HK-2 (cell line): ENCODE measurements around the gene LMO1.

Source experiments
- DNase-seq: peaks from one replicate; pipeline ENCODE4 v3.0.0-alpha.2; 2018; ENCODE audit not compliant: unreplicated experiment

Gene LMO1

GRCh38 chr11:8205566-8205965, 58.1 kb downstream of the LMO1 start:
- DNase-seq, result no peak

DNA sequence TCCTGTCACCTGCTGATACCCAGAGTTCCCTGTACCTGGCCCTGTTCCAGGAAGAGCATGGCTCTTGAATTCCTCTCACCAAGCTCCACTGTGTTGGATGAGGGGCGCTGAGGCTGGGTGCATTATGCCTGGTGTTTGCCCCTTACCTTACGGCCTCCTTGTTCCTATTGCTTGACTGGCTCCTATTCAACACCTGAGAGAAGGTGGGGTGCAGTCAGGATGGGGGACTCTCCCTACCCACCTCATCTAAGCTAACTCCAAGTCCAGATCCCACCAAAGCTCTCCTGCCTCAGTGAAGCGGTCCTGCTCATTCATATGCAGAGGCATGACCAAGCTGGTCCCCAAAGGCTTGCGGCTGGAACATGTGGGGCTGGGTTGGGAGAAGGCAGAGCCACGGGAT, 59.1 kb downstream of the LMO1 start:
- DNase-seq, result no peak

DNA sequence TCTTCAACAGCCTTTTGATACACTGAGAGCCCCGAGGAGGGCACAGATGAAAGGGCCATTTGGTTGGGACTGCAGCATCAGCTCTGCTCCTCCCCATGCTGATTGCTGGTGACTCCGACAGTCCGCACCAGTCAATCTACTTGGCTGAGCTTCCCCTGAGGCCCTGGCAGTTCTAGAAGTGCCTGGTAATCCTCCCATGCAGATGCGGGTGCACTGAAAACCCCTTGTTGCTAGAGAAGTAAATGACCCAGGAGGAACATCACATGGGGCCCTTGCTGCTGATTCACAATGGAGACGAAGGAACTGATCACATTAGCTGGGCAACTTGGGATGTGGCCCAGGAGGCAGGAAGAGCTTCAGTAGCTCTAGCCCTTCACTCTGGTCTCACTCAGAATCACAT, 59.7 kb downstream of the LMO1 start:
- no peak for DNase-seq

GRCh38 chr11:8203414-8203715, 60.3 kb downstream of the LMO1 start:
- DNase-seq, result no peak

- no peak for DNase-seq
These were observed 60.9 kb downstream of the LMO1 start for GRCh38 chr11:8202516-8203413.

DNA sequence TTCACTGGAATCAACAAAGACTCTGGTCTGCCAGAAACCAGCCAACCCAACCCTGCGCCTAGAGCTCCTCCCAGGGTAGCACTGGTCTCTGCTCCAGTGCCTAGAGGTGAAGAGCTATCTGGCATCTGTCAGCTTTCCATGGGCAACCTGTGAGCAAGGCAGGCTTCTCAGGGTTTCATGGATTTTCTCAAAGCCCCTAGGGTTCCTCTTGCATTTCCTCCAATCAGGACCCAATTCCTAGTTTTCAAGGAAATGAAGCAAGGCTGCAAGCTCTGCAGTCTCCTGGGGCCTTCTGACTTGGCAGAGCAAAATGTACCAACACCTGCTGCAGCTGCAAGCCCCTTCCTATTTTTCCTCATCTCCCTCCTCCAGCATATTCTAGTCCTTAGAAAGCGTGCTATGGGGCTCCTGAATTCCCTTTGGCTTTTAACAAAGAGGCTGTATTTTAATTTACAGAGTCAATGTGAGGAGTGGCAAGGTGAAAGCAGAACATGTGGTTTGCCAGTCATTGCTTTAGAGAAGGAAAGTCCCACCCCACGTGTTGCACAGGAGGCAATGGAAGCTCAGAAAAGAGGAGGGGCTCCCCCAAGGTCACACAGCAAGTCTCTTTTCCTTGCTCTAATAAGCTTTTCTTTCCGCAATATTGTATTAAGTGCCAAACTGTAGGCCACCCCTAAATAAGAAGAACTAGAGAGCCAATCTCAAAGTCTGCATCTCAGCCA, 61.9 kb downstream of the LMO1 start:
- DNase-seq, result no peak

DNA sequence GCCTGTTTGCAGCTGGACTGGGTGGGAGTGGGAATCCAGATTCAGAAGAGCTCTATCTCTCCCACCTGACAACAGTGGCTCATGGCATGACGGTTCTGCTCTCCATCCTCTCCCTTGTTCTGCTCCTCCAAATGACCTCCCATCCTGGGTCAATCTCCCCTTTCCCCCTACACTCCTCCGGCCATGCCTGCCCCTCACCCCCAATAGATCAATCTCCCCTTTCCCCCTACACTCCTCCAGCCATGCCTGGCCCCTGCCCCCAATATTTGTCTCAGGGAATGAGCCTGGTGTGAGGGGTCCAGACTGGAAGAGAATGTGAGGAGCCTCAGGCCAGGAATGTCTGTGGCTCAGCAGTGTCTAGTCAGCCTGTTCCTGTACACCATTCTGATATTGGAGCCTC, 64.0 kb downstream of the LMO1 start:
- DNase-seq, result no peak

DNA sequence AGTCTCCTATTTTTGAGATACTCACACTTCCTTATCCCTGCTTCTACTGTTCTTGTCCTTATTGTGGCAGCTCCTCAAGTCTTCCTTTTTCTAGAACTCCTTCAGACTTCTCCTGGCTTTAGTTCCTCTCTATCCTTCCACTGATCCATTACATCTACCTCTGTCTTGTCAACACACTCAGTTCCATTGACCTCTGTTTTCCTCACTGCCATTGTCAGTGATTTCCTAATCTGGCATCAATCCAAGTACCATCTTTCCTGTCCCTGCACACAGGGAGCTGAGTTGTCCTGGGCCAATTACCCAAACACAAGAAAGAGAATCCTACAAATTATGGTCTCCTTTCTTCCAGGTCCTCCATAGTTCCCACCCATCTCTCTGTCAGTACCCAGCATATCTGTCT, 66.9 kb downstream of the LMO1 start:
- DNase-seq, result no peak

DNA sequence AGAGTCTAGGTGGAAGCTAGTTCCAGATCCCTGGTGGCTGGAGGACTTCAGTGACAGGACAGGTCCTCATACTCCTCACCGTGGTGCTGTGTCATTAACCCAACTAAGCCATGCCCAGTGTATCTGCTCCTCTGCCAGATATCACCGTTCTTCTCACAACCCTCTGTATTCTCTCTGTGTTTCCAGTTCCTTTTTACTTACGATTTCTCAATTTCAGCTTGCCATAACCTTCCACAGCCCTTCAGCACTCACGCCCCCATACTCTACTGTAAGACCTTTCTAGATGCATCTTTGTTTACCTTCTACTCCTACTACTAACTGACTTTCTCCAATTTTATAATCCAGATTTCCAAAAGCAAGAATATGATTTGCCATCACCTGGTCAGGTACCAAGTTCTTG, 68.7 kb downstream of the LMO1 start:
- DNase-seq, result no peak

DNA sequence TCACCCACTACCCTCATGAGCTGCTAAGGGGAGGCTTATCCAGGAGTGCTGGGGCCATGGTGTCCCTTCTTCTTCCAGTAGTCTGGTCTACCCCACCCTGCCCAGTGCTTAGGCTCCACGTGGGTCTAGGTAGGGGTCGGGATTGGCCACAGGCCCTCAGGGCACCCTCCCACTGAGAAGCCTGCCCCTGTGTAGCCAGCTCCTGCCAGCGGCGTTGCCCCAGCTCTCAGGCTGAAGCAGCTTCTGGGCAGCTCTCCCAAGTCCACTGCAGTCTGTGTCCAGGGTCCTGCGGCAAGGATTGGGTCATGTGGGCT, 70.8 kb downstream of the LMO1 start:
- no peak for DNase-seq

GRCh38 chr11:8192016-8192895, 71.4 kb downstream of the LMO1 start:
- peak; percentile 35 for DNase-seq

DNA sequence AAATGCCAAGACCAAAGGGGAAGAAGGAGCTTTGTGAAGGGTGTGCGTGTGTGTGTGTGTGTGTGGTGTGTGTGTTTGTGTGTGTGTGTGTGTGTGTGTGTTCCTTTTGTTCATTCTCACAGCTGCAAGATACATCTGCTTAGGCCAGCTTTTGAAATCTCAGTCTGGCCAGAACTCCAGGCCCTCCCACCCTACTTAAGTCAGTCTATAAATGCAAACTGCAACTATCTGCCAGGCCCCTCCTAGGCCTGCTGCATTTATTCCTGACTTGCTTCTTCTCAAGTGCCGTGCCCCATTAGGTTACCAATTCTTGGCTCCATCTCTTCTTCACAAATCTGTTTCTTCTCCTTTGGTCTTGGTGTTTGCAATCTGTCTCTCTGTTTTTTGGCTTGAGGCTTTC, 73.2 kb downstream of the LMO1 start:
- DNase-seq, result no peak

DNA sequence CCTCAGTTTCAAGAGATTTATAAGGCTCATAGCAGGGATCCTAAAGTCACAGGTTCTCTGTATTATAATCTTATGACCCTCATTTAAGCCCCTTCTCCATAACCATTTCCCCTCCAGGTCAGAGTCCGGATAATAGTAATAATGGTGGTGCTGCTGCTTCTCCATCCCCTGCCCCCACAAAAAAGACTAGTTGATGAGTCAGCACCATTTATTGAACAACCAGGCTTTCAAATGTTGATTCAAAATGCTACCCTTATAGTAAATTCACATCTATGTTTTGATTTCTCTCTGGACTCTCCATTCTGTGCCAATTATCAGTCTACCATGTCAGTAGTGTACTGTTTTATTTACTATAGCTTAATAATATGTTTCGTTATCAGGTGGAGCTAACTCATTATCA, 77.2 kb downstream of the LMO1 start:
- no peak for DNase-seq

GRCh38 chr11:8183111-8183510, 80.6 kb downstream of the LMO1 start:
- DNase-seq, result no peak

DNA sequence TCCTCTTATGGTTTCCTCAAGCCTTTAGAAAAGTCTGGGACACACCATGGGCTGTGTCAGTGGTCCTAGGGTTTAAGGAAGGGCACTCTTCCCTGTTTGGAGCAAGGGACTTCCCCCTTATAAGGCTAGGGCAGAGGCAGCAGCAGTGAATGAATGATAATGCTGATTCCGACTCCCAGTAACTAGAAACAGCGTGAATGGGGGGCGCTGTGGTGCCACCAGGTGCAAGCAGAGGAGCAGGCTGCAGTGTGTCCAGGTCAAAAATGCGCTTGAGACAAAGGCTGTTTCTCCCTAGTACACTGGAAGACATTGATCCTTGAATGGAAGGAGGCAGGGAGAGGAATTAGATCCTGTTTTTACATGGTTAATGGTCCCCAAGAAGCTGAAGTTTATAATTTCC, 83.2 kb downstream of the LMO1 start:
- no peak for DNase-seq

- no peak for DNase-seq
These were observed 85.4 kb downstream of the LMO1 start for GRCh38 chr11:8178297-8178696.

DNA sequence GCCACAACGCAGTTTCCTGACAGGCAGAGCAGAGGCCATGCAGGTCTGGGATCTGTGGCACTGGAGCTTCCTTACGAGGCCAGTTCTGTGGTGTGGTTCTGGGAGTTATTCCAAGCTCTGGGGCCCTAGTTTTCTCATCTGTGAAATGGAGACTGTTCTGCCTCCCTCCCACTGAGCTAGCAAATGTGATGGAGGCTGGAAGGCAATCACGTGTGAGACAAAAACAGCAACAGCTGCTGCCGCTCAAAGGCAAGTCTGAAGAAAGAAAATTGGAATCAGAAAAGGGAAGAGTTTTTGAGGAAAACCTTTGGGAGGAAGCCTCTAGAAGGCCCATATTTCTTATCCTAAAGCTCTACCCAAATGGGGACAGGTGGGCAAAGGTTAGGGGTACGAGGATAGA, 86.5 kb downstream of the LMO1 start:
- no peak for DNase-seq
